ENCODE data around the gene SPEF2.

The SPEF2 gene

GRCh38 chr5:35735718-35736117 lies 118.1 kb downstream of the SPEF2 start:
- no peaks in the 10 kb centered on the region for H3K36me3 ChIP-seq (ENCODE audit: insufficient read depth, low read length)
- TF ChIP-seq EZH2 (IDR thresholded peaks at IDR 0.05; ENCODE audit: borderline replicate concordance, low read length) = no peak
- TF ChIP-seq, protein P1, sequence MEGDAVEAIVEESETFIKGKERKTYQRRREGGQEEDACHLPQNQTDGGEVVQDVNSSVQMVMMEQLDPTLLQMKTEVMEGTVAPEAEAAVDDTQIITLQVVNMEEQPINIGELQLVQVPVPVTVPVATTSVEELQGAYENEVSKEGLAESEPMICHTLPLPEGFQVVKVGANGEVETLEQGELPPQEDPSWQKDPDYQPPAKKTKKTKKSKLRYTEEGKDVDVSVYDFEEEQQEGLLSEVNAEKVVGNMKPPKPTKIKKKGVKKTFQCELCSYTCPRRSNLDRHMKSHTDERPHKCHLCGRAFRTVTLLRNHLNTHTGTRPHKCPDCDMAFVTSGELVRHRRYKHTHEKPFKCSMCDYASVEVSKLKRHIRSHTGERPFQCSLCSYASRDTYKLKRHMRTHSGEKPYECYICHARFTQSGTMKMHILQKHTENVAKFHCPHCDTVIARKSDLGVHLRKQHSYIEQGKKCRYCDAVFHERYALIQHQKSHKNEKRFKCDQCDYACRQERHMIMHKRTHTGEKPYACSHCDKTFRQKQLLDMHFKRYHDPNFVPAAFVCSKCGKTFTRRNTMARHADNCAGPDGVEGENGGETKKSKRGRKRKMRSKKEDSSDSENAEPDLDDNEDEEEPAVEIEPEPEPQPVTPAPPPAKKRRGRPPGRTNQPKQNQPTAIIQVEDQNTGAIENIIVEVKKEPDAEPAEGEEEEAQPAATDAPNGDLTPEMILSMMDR (IDR thresholded peaks at IDR 0.05; ENCODE audit: low read length) = no peak
- no peak overlapping the region for H3K9ac ChIP-seq (ENCODE audit: low read length)
- no peak overlapping the region for H3K4me3 ChIP-seq (ENCODE audit: low read depth, low read length, poor library complexity, severe bottlenecking)
- H3K4me1 ChIP-seq (ENCODE audit: insufficient read depth, low read length, severe bottlenecking) = no peaks in the 10 kb centered on the region
- no peaks in the 10 kb centered on the region for H3K79me2 ChIP-seq (ENCODE audit: insufficient read depth, low read length)
- no peak overlapping the region for H3K4me2 ChIP-seq (ENCODE audit: low read length)
- no peaks in the 10 kb centered on the region for H3K9me2 ChIP-seq (ENCODE audit: low read depth, low read length)
- no peaks in the 10 kb centered on the region for H3F3A ChIP-seq (ENCODE audit: insufficient read depth, low read length)
- H2AFZ ChIP-seq (ENCODE audit: low read length) = no peak overlapping the region
- H3K27me3 ChIP-seq (ENCODE audit: insufficient read depth, low read length) = no peaks in the 10 kb centered on the region
- no peaks in the 10 kb centered on the region for H4K20me1 ChIP-seq (ENCODE audit: insufficient read depth, low read length)
- H3K9me3 ChIP-seq (ENCODE audit: low read length) = no peaks in the 10 kb centered on the region
- no peak overlapping the region for H3K27ac ChIP-seq (ENCODE audit: low read depth, low read length, poor library complexity, severe bottlenecking)

- Histone ChIP-seq H3K79me2 (ENCODE audit: insufficient read depth, low read length) (no peaks in the 10 kb centered on the region), H3K9ac (ENCODE audit: low read length) (no peak overlapping the region), H3K4me3 (ENCODE audit: low read depth, low read length, poor library complexity, severe bottlenecking) (no peak overlapping the region), H3K4me2 (ENCODE audit: low read length) (no peak overlapping the region), H3K9me2 (ENCODE audit: low read depth, low read length) (no peaks in the 10 kb centered on the region), H3K36me3 (ENCODE audit: insufficient read depth, low read length) (no peaks in the 10 kb centered on the region), H3K27me3 (ENCODE audit: insufficient read depth, low read length) (no peaks in the 10 kb centered on the region), H4K20me1 (ENCODE audit: insufficient read depth, low read length) (no peaks in the 10 kb centered on the region), H3K27ac (ENCODE audit: low read depth, low read length, poor library complexity, severe bottlenecking) (no peak overlapping the region), H2AFZ (ENCODE audit: low read length) (no peak overlapping the region), H3K4me1 (ENCODE audit: insufficient read depth, low read length, severe bottlenecking) (no peaks in the 10 kb centered on the region), H3K9me3 (ENCODE audit: low read length) (no peaks in the 10 kb centered on the region), H3F3A (ENCODE audit: insufficient read depth, low read length) (no peaks in the 10 kb centered on the region)
- TF ChIP-seq, protein P1 (IDR thresholded peaks at IDR 0.05; ENCODE audit: low read length) = no peak
- no peak for TF ChIP-seq EZH2 (IDR thresholded peaks at IDR 0.05; ENCODE audit: borderline replicate concordance, low read length)
Measured at GRCh38 chr5:35736280-35736679, 118.6 kb downstream of the SPEF2 start.

- TF ChIP-seq, protein P1 (IDR thresholded peaks at IDR 0.05; ENCODE audit: low read length) = no peak
- TF ChIP-seq EZH2 (IDR thresholded peaks at IDR 0.05; ENCODE audit: borderline replicate concordance, low read length) = no peak
- Histone ChIP-seq H3K9ac (ENCODE audit: low read length) (no peak overlapping the region), H3K27ac (ENCODE audit: low read depth, low read length, poor library complexity, severe bottlenecking) (no peak overlapping the region), H4K20me1 (ENCODE audit: insufficient read depth, low read length) (no peaks in the 10 kb centered on the region), H3K27me3 (ENCODE audit: insufficient read depth, low read length) (no peaks in the 10 kb centered on the region), H2AFZ (ENCODE audit: low read length) (no peak overlapping the region), H3F3A (ENCODE audit: insufficient read depth, low read length) (no peaks in the 10 kb centered on the region), H3K4me1 (ENCODE audit: insufficient read depth, low read length, severe bottlenecking) (peaks cover 30% of the 10 kb centered on the region), H3K79me2 (ENCODE audit: insufficient read depth, low read length) (no peaks in the 10 kb centered on the region), H3K9me2 (ENCODE audit: low read depth, low read length) (no peaks in the 10 kb centered on the region), H3K4me3 (ENCODE audit: low read depth, low read length, poor library complexity, severe bottlenecking) (no peak overlapping the region), H3K9me3 (ENCODE audit: low read length) (no peaks in the 10 kb centered on the region), H3K36me3 (ENCODE audit: insufficient read depth, low read length) (no peaks in the 10 kb centered on the region), H3K4me2 (ENCODE audit: low read length) (no peak overlapping the region)
Measured at GRCh38 chr5:35741126-35741716, 123.6 kb downstream of the SPEF2 start.
